Small intestine (tissue), 7 donors: Measurements from ENCODE around the gene UVSSA. TPM values are rescaled to one million over a fixed set of nuclear protein-coding genes. Genes with fewer than 3 reads are reported as not detected.

Experiments
- DNase-seq, 2 donors: peaks; one replicate each; pipeline versions ENCODE4 v3.0.0 to v3.0.0-alpha.2; 2013
- FAIRE-seq: peaks from 2 replicates; lab custom pipeline; 2012; peaks lifted over from hg19 to GRCh38; lab: Jason Lieb, UNC
- H3K27ac ChIP-seq, 3 donors: one replicate each; pipeline ENCODE4 v1.5.1; 2013; ENCODE audit warnings: low read length in 2 of 3, mild to moderate bottlenecking in 2 of 3, control low read depth in 1 of 3, inconsistent platforms in 1 of 3, low read depth in 1 of 3, moderate library complexity in 1 of 3
- H3K27me3 ChIP-seq, 3 donors: one replicate each; pipeline ENCODE4 v1.6.1; 2013; ENCODE audit warnings: low read length in 3 of 3, inconsistent platforms in 1 of 3; ENCODE audit not compliant: control insufficient read depth in 3 of 3, insufficient read depth in 3 of 3
- H3K36me3 ChIP-seq, 3 donors: one replicate each; pipeline ENCODE4 v1.6.1; 2013; ENCODE audit warnings: low read length in 3 of 3, inconsistent platforms in 1 of 3, low read depth in 1 of 3, mild to moderate bottlenecking in 1 of 3, moderate library complexity in 1 of 3; ENCODE audit not compliant: control insufficient read depth in 3 of 3, insufficient read depth in 2 of 3
- H3K4me1 ChIP-seq, 3 donors: one replicate each; pipeline ENCODE4 v1.6.1; 2013; ENCODE audit warnings: low read length in 2 of 3, inconsistent platforms in 1 of 3, low read depth in 1 of 3, mild to moderate bottlenecking in 1 of 3, moderate library complexity in 1 of 3; ENCODE audit not compliant: control insufficient read depth in 3 of 3, insufficient read depth in 2 of 3
- H3K4me3 ChIP-seq, 3 donors: one replicate each; pipeline ENCODE4 v1.5.1; 2013; ENCODE audit warnings: low read length in 3 of 3, control low read depth in 1 of 3, inconsistent platforms in 1 of 3, low read depth in 1 of 3, mild to moderate bottlenecking in 1 of 3, moderate library complexity in 1 of 3
- H3K9me3 ChIP-seq, 2 donors: one replicate each; pipeline ENCODE4 v1.6.1; 2013; ENCODE audit warnings: low read depth in 1 of 2, low read length in 1 of 2; ENCODE audit not compliant: control insufficient read depth in 2 of 2, insufficient read depth in 1 of 2
- WGBS, 3 donors: extraction: QIAGEN DNeasy Blood & Tissue Kit; methylation state at CpG; one replicate each; pipeline ENCODE4 v1.1.7; 2013; 5-methylcytosine and 5-hydroxymethylcytosine counted together
- polyA plus RNA-seq, 4 donors: library from polyadenylated mRNA; stranded (reverse) in 3 of 4; unstranded in 1 of 4; fragments of 200-250 nt in 3 of 4; fragments of 120-200 nt in 1 of 4; gene quantifications; one replicate each; pipeline versions ENCODE4 v1.2.1 to v1.2.3, GENCODE V29; 2013
- donor health status: healthy with polysubstance abuse.
- donor health status: control.
- donor health status: control.
- donor health status: Bipolar disorder and iron deficiency.
- donor health status: healthy.

Gene UVSSA
- polyA plus RNA-seq, 4 donors, result 8.5 to 20.3 (median 9.8) TPM

- DNase-seq, result no peak
- Histone ChIP-seq H3K4me1 (peaks cover 0 to 12% (median 3%) of the 10 kb centered on the region in 3 donors), H3K27me3 (no peaks in the 10 kb centered on the region), H3K27ac (peak overlapping the region; percentile 97 to 99 (median 98)), H3K9me3 (peaks cover 0 to 2% of the 10 kb centered on the region in 2 donors), H3K36me3 (peaks cover 0 to 30% (median 0%) of the 10 kb centered on the region in 3 donors), H3K4me3 (peak overlapping the region in 2 of 3 donors; percentile 78 to 82)
- WGBS, 3 donors, result 48 to 62% (median 49%) methylated on average over 12 of the region's 12 CpGs
- FAIRE-seq, result no peak
These were observed 1.1 kb downstream of the UVSSA start for GRCh38 chr4:1348014-1348513.

GRCh38 chr4:1348746-1349145 is 1.7 kb downstream of the UVSSA start:
- H3K4me3 ChIP-seq, result no peak overlapping the region
- no peak for DNase-seq
- H3K36me3 ChIP-seq, result peaks cover 0 to 37% (median 0%) of the 10 kb centered on the region in 3 donors
- H3K27me3 ChIP-seq, result no peaks in the 10 kb centered on the region
- FAIRE-seq, result no peak
- peaks cover 0 to 12% (median 3%) of the 10 kb centered on the region in 3 donors for H3K4me1 ChIP-seq
- H3K27ac ChIP-seq, result no peak overlapping the region
- WGBS, 3 donors, result 94 to 95% (median 95%) methylated on average over 25 of the region's 25 CpGs
- H3K9me3 ChIP-seq, result peaks cover 0 to 2% of the 10 kb centered on the region in 2 donors

GRCh38 chr4:1349359-1350168 is 2.6 kb downstream of the UVSSA start:
- Histone ChIP-seq H3K27ac (no peak overlapping the region), H3K9me3 (peaks cover 0 to 2% of the 10 kb centered on the region in 2 donors)

GRCh38 chr4:1350169-1350520 is 3.1 kb downstream of the UVSSA start:
- Histone ChIP-seq H3K4me3 (no peak overlapping the region), H3K36me3 (peaks cover 0 to 48% (median 0%) of the 10 kb centered on the region in 3 donors), H3K4me1 (peaks cover 0 to 12% (median 3%) of the 10 kb centered on the region in 3 donors), H3K27ac (no peak overlapping the region), H3K27me3 (no peaks in the 10 kb centered on the region), H3K9me3 (peaks cover 0 to 2% of the 10 kb centered on the region in 2 donors)
- DNase-seq (no peak), FAIRE-seq (no peak)
- WGBS, 3 donors, result 82 to 92% (median 84%) methylated on average over 5 of the region's 5 CpGs

More at GRCh38 chr4:1349359-1350168, 2.6 kb downstream of the UVSSA start:
- Histone ChIP-seq H3K27me3 (no peaks in the 10 kb centered on the region), H3K36me3 (peaks cover 0 to 42% (median 0%) of the 10 kb centered on the region in 3 donors), H3K4me3 (no peak overlapping the region), H3K4me1 (peaks cover 0 to 12% (median 3%) of the 10 kb centered on the region in 3 donors)
- WGBS, 3 donors, result 92 to 94% (median 92%) methylated on average over 26 to 29 of the region's 29 CpGs
- FAIRE-seq (no peak), DNase-seq (no peak)

GRCh38 chr4:1351854-1352566 is 5.0 kb downstream of the UVSSA start:
- FAIRE-seq, result no peak
- Histone ChIP-seq H3K36me3 (peaks cover 0 to 63% (median 3%) of the 10 kb centered on the region in 3 donors), H3K4me3 (no peak overlapping the region)

GRCh38 chr4:1352567-1352900 is 5.5 kb downstream of the UVSSA start:
- peaks cover 0 to 67% (median 3%) of the 10 kb centered on the region in 3 donors for H3K36me3 ChIP-seq
- FAIRE-seq (no peak), DNase-seq (no peak)
- H3K4me1 ChIP-seq, result peaks cover 0 to 12% (median 0%) of the 10 kb centered on the region in 3 donors
- H3K4me3 ChIP-seq, result no peak overlapping the region
- H3K27ac ChIP-seq, result no peak overlapping the region
- WGBS, 3 donors, result 81 to 90% (median 89%) methylated on average over 12 of the region's 12 CpGs
- no peaks in the 10 kb centered on the region for H3K27me3 ChIP-seq
- H3K9me3 ChIP-seq, result peaks cover 0 to 2% of the 10 kb centered on the region in 2 donors

More at GRCh38 chr4:1351854-1352566, 5.0 kb downstream of the UVSSA start:
- peak; percentile 80 to 88 for DNase-seq
- WGBS, 3 donors, result 27 to 38% (median 34%) methylated on average over 23 to 24 of the region's 24 CpGs
- Histone ChIP-seq H3K9me3 (peaks cover 0 to 2% of the 10 kb centered on the region in 2 donors), H3K27ac (peak overlapping the region in 1 of 3 donors; percentile 33), H3K4me1 (peaks cover 0 to 12% (median 0%) of the 10 kb centered on the region in 3 donors), H3K27me3 (no peaks in the 10 kb centered on the region)

- DNase-seq (no peak), FAIRE-seq (no peak)
- WGBS, 3 donors, result 81 to 87% (median 84%) methylated on average over 28 to 30 of the region's 30 CpGs
- Histone ChIP-seq H3K9me3 (no peaks in the 10 kb centered on the region), H3K4me3 (no peak overlapping the region), H3K27ac (no peak overlapping the region), H3K27me3 (no peaks in the 10 kb centered on the region), H3K36me3 (peaks cover 0 to 76% (median 3%) of the 10 kb centered on the region in 3 donors), H3K4me1 (peaks cover 0 to 5% (median 0%) of the 10 kb centered on the region in 3 donors)
These were observed 6.4 kb downstream of the UVSSA start for GRCh38 chr4:1353186-1354055.
